ENCODE data around the gene DFFA.
"Not testable (repeated sequence)": the region's sequence is repeated elsewhere in the genome, so short reads cannot be mapped to it uniquely, and the experiment has no call there.

- not testable (repeated sequence) for TF ChIP-seq POLR2A, CTCF, POLR2AphosphoS5, EP300 (IDR thresholded peaks at IDR 0.05)
Observed at GRCh38 chr1:10418741-10419140, 53.6 kb downstream of the DFFA start.
